K562 (cell line): ENCODE data around the gene KAT6B. TPM values are rescaled to one million over a fixed set of nuclear protein-coding genes. Genes with fewer than 3 reads are reported as not detected.

Source experiments
- CREB3 ChIP-seq: fragments of 450-650 bp; conservative IDR thresholded peaks from 2 replicates; pipeline ENCODE4 v1.6.1; 2016; ENCODE audit warnings: missing genetic modification characterization, low read depth, mild to moderate bottlenecking, missing compliant biosample characterization, moderate library complexity
- CREB3L1 ChIP-seq: fragments of 450-650 bp; IDR thresholded peaks from 2 replicates; pipeline ENCODE4 v1.6.1; 2014; ENCODE audit warnings: low read depth, mild to moderate bottlenecking, moderate library complexity, borderline replicate concordance
- CXXC5 ChIP-seq: fragments of 250-450 bp; sonication (Bioruptor Pico); IDR thresholded peaks from 2 replicates; pipeline ENCODE4 v1.8.0; 2022; ENCODE audit warnings: inconsistent platforms, mild to moderate bottlenecking, moderate library complexity
- DIDO1 ChIP-seq: fragments of 450-650 bp; IDR thresholded peaks from 2 replicates; pipeline ENCODE4 v1.6.1; 2016; ENCODE audit warnings: low read depth, missing biosample characterization, missing genetic modification characterization
- HMGN3 ChIP-seq: IDR thresholded peaks from 2 replicates; pipeline ENCODE4 v1.6.1; 2011; ENCODE audit warnings: borderline replicate concordance, low read depth, mild to moderate bottlenecking, mixed read lengths, low read length; ENCODE audit not compliant: insufficient read length; ENCODE audit errors: extremely low read depth
- MEIS2 ChIP-seq: fragments of 450-650 bp; IDR thresholded peaks from 2 replicates; pipeline ENCODE4 v1.6.1; 2014; ENCODE audit warnings: mild to moderate bottlenecking; ENCODE audit not compliant: partially characterized antibody
- PHF20 ChIP-seq: fragments of 450-650 bp; IDR thresholded peaks from 2 replicates; pipeline ENCODE4 v1.6.1; 2018; ENCODE audit not compliant: partially characterized antibody
- PML ChIP-seq: IDR thresholded peaks from 2 replicates; pipeline ENCODE4 v1.6.1; 2012; ENCODE audit warnings: low read length, inconsistent platforms
- PRPF4 ChIP-seq: fragments of 200-400 bp; formaldehyde crosslinking; IDR thresholded peaks from one replicate; pipeline ENCODE4 v1.6.1; 2017; ENCODE audit warnings: low read length, low read depth, mild to moderate bottlenecking; ENCODE audit not compliant: insufficient read depth, poor library complexity, severe bottlenecking
- RB1 ChIP-seq: fragments of 450-650 bp; IDR thresholded peaks from 2 replicates; pipeline ENCODE4 v1.6.1; 2017; ENCODE audit warnings: low read depth, mild to moderate bottlenecking
- RBM14 ChIP-seq: fragments of 200-400 bp; formaldehyde crosslinking; IDR thresholded peaks from 2 replicates; pipeline ENCODE4 v1.6.1; 2018; ENCODE audit warnings: low read depth, mild to moderate bottlenecking, low read length, moderate library complexity, borderline replicate concordance; ENCODE audit not compliant: insufficient read depth
- RBM22 ChIP-seq: fragments of 200-400 bp; formaldehyde crosslinking; IDR thresholded peaks from 2 replicates; pipeline ENCODE4 v1.6.1; 2018; ENCODE audit warnings: low read length, low read depth; ENCODE audit not compliant: poor library complexity, severe bottlenecking
- RCOR1 ChIP-seq, 2 experiments: IDR thresholded peaks; 2 replicates each; pipeline ENCODE4 v1.6.1; 2012; ENCODE audit warnings: low read depth in 2 of 2, low read length in 2 of 2, borderline replicate concordance in 1 of 2, improper control_type of control experiment in 1 of 2
- RERE ChIP-seq: sonication (generic); formaldehyde crosslinking; IDR thresholded peaks from 2 replicates; pipeline ENCODE4 v1.8.0; 2023; ENCODE audit warnings: missing genetic modification reagents, mild to moderate bottlenecking, borderline replicate concordance
- SUPT5H ChIP-seq: fragments of 450-650 bp; IDR thresholded peaks from 2 replicates; pipeline ENCODE4 v1.6.1; 2016
- ZFX ChIP-seq: sonication (generic); formaldehyde crosslinking; IDR thresholded peaks from 2 replicates; pipeline ENCODE4 v1.8.0; 2022; ENCODE audit warnings: mild to moderate bottlenecking, missing genetic modification reagents, moderate library complexity
- polyA plus RNA-seq, 8 experiments: library from polyadenylated mRNA; depleted of rRNA in 4 of 8; stranded (reverse) in 5 of 8; unstranded in 3 of 8; fragments of >200 nt; fragmentation: Nextera tagmentation in 2 of 8; fragmentation: Illumina TruSeq in 1 of 8; extraction: Ambion mirVana in 2 of 8; extraction: Trizol in 1 of 8; gene quantifications; 2 replicates each; pipeline versions ENCODE4 v1.2.1 to v1.2.3, GENCODE V29; 2011 to 2014; ENCODE audit warnings: inconsistent platforms in 1 of 8, missing spikeins in 1 of 8
- total RNA-seq, 7 experiments: library from RNA; depleted of rRNA in 6 of 7; stranded (reverse); fragments of >200 nt in 6 of 7; fragmentation: Illumina TruSeq in 2 of 7; extraction: Trizol in 2 of 7; gene quantifications; 2 replicates each; pipeline versions ENCODE4 v1.2.1 to v1.2.3, GENCODE V29; 2011 to 2021; ENCODE audit warnings: low replicate concordance in 1 of 7

Gene KAT6B
- total and polyA plus RNA-seq, 9 of the 15 experiments (the other 6 are each of a cell fraction or from before 2014, with no cell fraction given), result 1.4 to 9.2 (median 6.8) TPM

- no peak for TF ChIP-seq CREB3
- TF ChIP-seq CXXC5 (CRISPR knock-in tag), result peak; percentile 87
- TF ChIP-seq RCOR1 (IDR thresholded peaks at IDR 0.05; ENCODE audit: borderline replicate concordance in 1 of 2, low read depth in 2 of 2, low read length in 2 of 2), result peak in 1 of 2 experiments; percentile 13; a peak in 1 of 4 replicates
- TF ChIP-seq PRPF4, result peak; percentile 7
- peak; percentile 85 for TF ChIP-seq MEIS2
- peak; percentile 71 for TF ChIP-seq SUPT5H
- TF ChIP-seq RBM14, result no peak
- peak; percentile 71 for TF ChIP-seq PML
- peak; percentile 51; the same call in 1 of the 2 replicates for TF ChIP-seq DIDO1
- TF ChIP-seq ZFX (CRISPR knock-in tag), result peak; percentile 35; the same call in 1 of the 2 replicates
- TF ChIP-seq RB1, result peak; percentile 96
- TF ChIP-seq RERE (CRISPR knock-in tag), result no peak
- peak; percentile 74 for TF ChIP-seq PHF20
- TF ChIP-seq RBM22, result peak; percentile 68
- peak; percentile 80 for TF ChIP-seq CREB3L1
- peak; percentile 64 for TF ChIP-seq HMGN3
Measured at GRCh38 chr10:74826142-74827044, at the start of gene KAT6B (continued).
